K562 (cell line): ENCODE results near the gene ARHGAP26. TPM values are rescaled to one million over a fixed set of nuclear protein-coding genes. Genes with fewer than 3 reads are reported as not detected.
A peak's percentile ranks its signal among the peaks of the same experiment; 100 is the strongest.

ENCODE experiments used
- ARID3B ChIP-seq: fragments of 250-450 bp; sonication (Bioruptor Pico); IDR thresholded peaks from 2 replicates; pipeline ENCODE4 v1.4.0; 2020; ENCODE audit warnings: borderline replicate concordance
- ASH1L ChIP-seq: fragments of 450-650 bp; IDR thresholded peaks from 2 replicates; pipeline ENCODE4 v1.6.1; 2018; ENCODE audit warnings: borderline replicate concordance, mild to moderate bottlenecking, low read depth; ENCODE audit not compliant: partially characterized antibody
- BMI1 ChIP-seq: fragments of 150-350 bp; IDR thresholded peaks from 2 replicates; pipeline ENCODE4 v1.6.1; 2014; ENCODE audit warnings: low read length
- BRCA1 ChIP-seq, 2 experiments: fragments of 450-650 bp in 1 of 2; sonication (generic) in 1 of 2; formaldehyde crosslinking in 1 of 2; IDR thresholded peaks; 2 replicates each; pipeline versions ENCODE4 v1.5.0 to v1.6.1; 2017 to 2020; ENCODE audit warnings: mild to moderate bottlenecking in 1 of 2, missing genetic modification reagents in 1 of 2
- CREM ChIP-seq: IDR thresholded peaks from 2 replicates; pipeline ENCODE4 v1.6.1; 2014; ENCODE audit warnings: antibody characterized with exemption, low read depth
- CTCFL ChIP-seq: IDR thresholded peaks from 2 replicates; pipeline ENCODE4 v1.6.1; 2011; ENCODE audit warnings: borderline replicate concordance, low read depth, mild to moderate bottlenecking, moderate library complexity, low read length; ENCODE audit not compliant: insufficient read depth, poor library complexity, severe bottlenecking
- DMBX1 ChIP-seq: fragments of 250-450 bp; sonication (Bioruptor Pico); IDR thresholded peaks from 2 replicates; pipeline ENCODE4 v1.8.0; 2022; ENCODE audit warnings: inconsistent platforms, mild to moderate bottlenecking, moderate library complexity, borderline replicate concordance
- E2F3 ChIP-seq: fragments of 250-450 bp; sonication (Bioruptor Pico); IDR thresholded peaks from 2 replicates; pipeline ENCODE4 v1.4.0; 2020; ENCODE audit warnings: mild to moderate bottlenecking
- EP300 ChIP-seq: IDR thresholded peaks from 2 replicates; pipeline ENCODE4 v1.6.1; 2012; ENCODE audit warnings: low read length, improper control_type of control experiment
- ERF ChIP-seq: fragments of 450-650 bp; formaldehyde crosslinking; IDR thresholded peaks from 2 replicates; pipeline ENCODE4 v1.4.0; 2020; ENCODE audit warnings: mild to moderate bottlenecking, mixed read lengths
- EWSR1 ChIP-seq: fragments of 450-650 bp; IDR thresholded peaks from 2 replicates; pipeline ENCODE4 v1.6.1; 2018; ENCODE audit warnings: borderline replicate concordance, mild to moderate bottlenecking, low read depth, moderate library complexity; ENCODE audit not compliant: partially characterized antibody
- KLF10 ChIP-seq: fragments of 250-450 bp; sonication (Bioruptor Pico); IDR thresholded peaks from 2 replicates; pipeline ENCODE4 v1.6.1; 2021; ENCODE audit warnings: matching md5 sums
- KLF16 ChIP-seq: IDR thresholded peaks from 2 replicates; pipeline ENCODE4 v1.6.1; 2016; ENCODE audit warnings: antibody characterized with exemption
- MAFF ChIP-seq: IDR thresholded peaks from 2 replicates; pipeline ENCODE4 v1.6.1; 2012; ENCODE audit warnings: low read length, improper control_type of control experiment
- NBN ChIP-seq: fragments of 450-650 bp; IDR thresholded peaks from 2 replicates; pipeline ENCODE4 v1.6.1; 2016; ENCODE audit warnings: low read depth, mild to moderate bottlenecking
- NFIC ChIP-seq: fragments of 450-650 bp; IDR thresholded peaks from 2 replicates; pipeline ENCODE4 v1.6.1; 2017; ENCODE audit warnings: mild to moderate bottlenecking, inconsistent platforms
- RUNX1 ChIP-seq: sonication (generic); IDR thresholded peaks from 2 replicates; pipeline ENCODE4 v1.6.1; 2016; ENCODE audit warnings: antibody characterized with exemption, low read depth
- SLC30A9 ChIP-seq: fragments of 250-450 bp; sonication (Bioruptor Pico); IDR thresholded peaks from 2 replicates; pipeline ENCODE4 v1.8.0; 2022; ENCODE audit warnings: mild to moderate bottlenecking, moderate library complexity
- SMARCA5 ChIP-seq: fragments of 450-650 bp; IDR thresholded peaks from 2 replicates; pipeline ENCODE4 v1.6.1; 2016
- STAG1 ChIP-seq: sonication (generic); formaldehyde crosslinking; IDR thresholded peaks from 2 replicates; pipeline ENCODE4 v1.5.0; 2020; ENCODE audit warnings: missing genetic modification reagents, borderline replicate concordance
- TFAP4 ChIP-seq: sonication (generic); formaldehyde crosslinking; IDR thresholded peaks from 2 replicates; pipeline ENCODE4 v1.8.0; 2022; ENCODE audit warnings: missing genetic modification reagents, mild to moderate bottlenecking, moderate library complexity, borderline replicate concordance
- ZC3H4 ChIP-seq: sonication (generic); formaldehyde crosslinking; IDR thresholded peaks from 2 replicates; pipeline ENCODE4 v1.9.0; 2021; ENCODE audit warnings: missing genetic modification reagents, borderline replicate concordance
- ZNF24 ChIP-seq: fragments of 450-650 bp; IDR thresholded peaks from 2 replicates; pipeline ENCODE4 v1.6.1; 2016
- ZNF274 ChIP-seq: IDR thresholded peaks from 2 replicates; pipeline ENCODE4 v1.6.1; 2011; ENCODE audit warnings: low read depth, mild to moderate bottlenecking, low read length, moderate library complexity, borderline replicate concordance
- ZNF583 ChIP-seq: fragments of 250-450 bp; sonication (Bioruptor Pico); IDR thresholded peaks from 2 replicates; pipeline ENCODE4 v1.4.0; 2020
- ZNF655 ChIP-seq: fragments of 250-450 bp; sonication (Bioruptor Pico); IDR thresholded peaks from 2 replicates; pipeline ENCODE4 v1.5.0; 2021
- polyA plus RNA-seq, 8 experiments: library from polyadenylated mRNA; depleted of rRNA in 4 of 8; stranded (reverse) in 5 of 8; unstranded in 3 of 8; fragments of >200 nt; fragmentation: Nextera tagmentation in 2 of 8; fragmentation: Illumina TruSeq in 1 of 8; extraction: Ambion mirVana in 2 of 8; extraction: Trizol in 1 of 8; gene quantifications; 2 replicates each; pipeline versions ENCODE4 v1.2.1 to v1.2.3, GENCODE V29; 2011 to 2014; ENCODE audit warnings: inconsistent platforms in 1 of 8, missing spikeins in 1 of 8
- total RNA-seq, 7 experiments: library from RNA; depleted of rRNA in 6 of 7; stranded (reverse); fragments of >200 nt in 6 of 7; fragmentation: Illumina TruSeq in 2 of 7; extraction: Trizol in 2 of 7; gene quantifications; 2 replicates each; pipeline versions ENCODE4 v1.2.1 to v1.2.3, GENCODE V29; 2011 to 2021; ENCODE audit warnings: low replicate concordance in 1 of 7

Gene ARHGAP26
- total and polyA plus RNA-seq, 9 of the 15 experiments (the other 6 are each of a cell fraction or from before 2014, with no cell fraction given) = 0.13 to 1.1 (median 0.55) TPM

GRCh38 chr5:143245929-143246561, 475.9 kb downstream of the ARHGAP26 start (continued):
- TF ChIP-seq BRCA1 (IDR thresholded peaks at IDR 0.05) = no peak
- no peak for TF ChIP-seq BRCA1 (CRISPR knock-in tag; IDR thresholded peaks at IDR 0.05)
- no peak for TF ChIP-seq ASH1L
- TF ChIP-seq TFAP4 (CRISPR knock-in tag) = peak; percentile 52; the same call in 1 of the 2 replicates
- peak; percentile 80; the same call in 1 of the 2 replicates for TF ChIP-seq KLF16
- TF ChIP-seq RUNX1 = no peak
- no peak for TF ChIP-seq ZC3H4
- TF ChIP-seq E2F3 = no peak
- no peak for TF ChIP-seq SMARCA5
- peak; percentile 63; the same call in 1 of the 2 replicates for TF ChIP-seq ERF (CRISPR knock-in tag)
- TF ChIP-seq ZNF24 = no peak
- peak; percentile 34; the same call in 1 of the 2 replicates for TF ChIP-seq ZNF583
- no peak for TF ChIP-seq STAG1 (CRISPR knock-in tag)
- no peak for TF ChIP-seq BMI1
- TF ChIP-seq CTCFL = no peak
- no peak for TF ChIP-seq ZNF274
- no peak for TF ChIP-seq SLC30A9 (CRISPR knock-in tag)
- peak; percentile 67 for TF ChIP-seq CREM
- TF ChIP-seq ZNF655 = no peak
- peak; percentile 74 for TF ChIP-seq NFIC
- TF ChIP-seq KLF10 (CRISPR knock-in tag) = no peak
- TF ChIP-seq EP300 = peak; percentile 68; the same call in 1 of the 2 replicates
- TF ChIP-seq MAFF = no peak
- TF ChIP-seq EWSR1 = no peak
- TF ChIP-seq NBN = no peak
- peak; percentile 86 for TF ChIP-seq DMBX1
- TF ChIP-seq ARID3B (CRISPR knock-in tag) = no peak
